Muscle of back (tissue), 13 donors: ENCODE measurements around the gene IL10RB. TPM values are rescaled to one million over a fixed set of nuclear protein-coding genes. Genes with fewer than 3 reads are reported as not detected.
"Not testable (repeated sequence)": the region's sequence is repeated elsewhere in the genome, so short reads cannot be mapped to it uniquely, and the experiment has no call there.

Experiments used
- DNase-seq, 3 donors: peaks; one replicate each; pipeline versions ENCODE4 v3.0.0 to v3.0.0-alpha.2; 2013
- long read RNA-seq, 9 donors: transcript quantifications; one replicate each; lab custom pipeline, GENCODE V29; 2026
- polyA plus RNA-seq, 10 donors: library from polyadenylated mRNA; unstranded; fragments of 120-200 nt; gene quantifications; one replicate each; pipeline ENCODE4 v1.2.1, GENCODE V29; 2013; ENCODE audit not compliant: insufficient read length in 10 of 10

The IL10RB gene
- 10 to 100 TPM; 14.9 to 24.8 (median 18.4) TPM for polyA plus RNA-seq
- long read RNA-seq, donor 1, transcript IL10RB-201 (7 exons, 1,963 nt): major isoform, 7 of 8 reads
- long read RNA-seq, donor 1, partial matches to known transcripts: 0 of 8 reads
- long read RNA-seq, donor 1, other reads (novel, unspliced or antisense): 0 of 8 reads
- long read RNA-seq, donor 2, transcript IL10RB-201 (7 exons, 1,963 nt): major isoform, 6 of 7 reads
- long read RNA-seq, donor 2, partial matches to known transcripts: 0 of 7 reads
- long read RNA-seq, donor 2, other reads (novel, unspliced or antisense): 0 of 7 reads
- long read RNA-seq, donor 3: 0 reads
- long read RNA-seq, donor 4, partial matches to known transcripts: 0 of 4 reads
- long read RNA-seq, donor 4, other reads (novel, unspliced or antisense): 0 of 4 reads
- long read RNA-seq, donor 5, transcript IL10RB-201 (7 exons, 1,963 nt): major isoform, 13 of 14 reads
- long read RNA-seq, donor 5, partial matches to known transcripts: 0 of 14 reads
- long read RNA-seq, donor 5, other reads (novel, unspliced or antisense): 0 of 14 reads
- long read RNA-seq, donor 6, transcript IL10RB-201 (7 exons, 1,963 nt): major isoform, 11 of 11 reads
- long read RNA-seq, donor 6, partial matches to known transcripts: 0 of 11 reads
- long read RNA-seq, donor 6, other reads (novel, unspliced or antisense): 0 of 11 reads
- long read RNA-seq, donor 7, partial matches to known transcripts: 0 of 6 reads
- long read RNA-seq, donor 7, other reads (novel, unspliced or antisense): 0 of 6 reads
- long read RNA-seq, donor 8, transcript IL10RB-201 (7 exons, 1,963 nt): major isoform, 9 of 9 reads
- long read RNA-seq, donor 8, partial matches to known transcripts: 0 of 9 reads
- long read RNA-seq, donor 8, other reads (novel, unspliced or antisense): 0 of 9 reads
- long read RNA-seq, donor 9, partial matches to known transcripts: 0 of 4 reads
- long read RNA-seq, donor 9, other reads (novel, unspliced or antisense): 0 of 4 reads

GRCh38 chr21:33266050-33266788 is at the start of gene IL10RB:
TSS of gene IL10RB (plus strand) at chr21:33266367. CDS start at chr21:33266466, 99 bp downstream.
- DNase-seq: peak; percentile 54 to 92 (median 80)

- no peak for DNase-seq
These were observed 49.0 kb upstream of the IL10RB start for GRCh38 chr21:33217138-33217520.

GRCh38 chr21:33219300-33219699 is 46.9 kb upstream of the IL10RB start:
- DNase-seq: no peak

GRCh38 chr21:33219954-33220353 is 46.2 kb upstream of the IL10RB start:
- no peak for DNase-seq

GRCh38 chr21:33225376-33225775 is 40.8 kb upstream of the IL10RB start:
- DNase-seq: not testable (repeated sequence)

GRCh38 chr21:33228455-33228854 is 37.7 kb upstream of the IL10RB start:
- no peak for DNase-seq

- peak in 1 of 3 donors; percentile 22 for DNase-seq
These were observed 36.9 kb upstream of the IL10RB start for GRCh38 chr21:33229099-33229783.

- peak; percentile 66 to 90 (median 77) for DNase-seq
These were observed 36.2 kb upstream of the IL10RB start, which contains the start of gene IFNAR2 for GRCh38 chr21:33229784-33230544. TSS of gene IFNAR2 (plus strand) at chr21:33229938. CDS start at chr21:33241923, 11,985 bp downstream.

GRCh38 chr21:33230545-33231324 is 35.4 kb upstream of the IL10RB start:
- peak; percentile 17 to 78 (median 51) for DNase-seq

- no peak for DNase-seq
These were observed 34.6 kb upstream of the IL10RB start for GRCh38 chr21:33231526-33231925.

- DNase-seq: no peak
These were observed 33.7 kb upstream of the IL10RB start for GRCh38 chr21:33232291-33233034.

- DNase-seq: no peak
These were observed 31.3 kb upstream of the IL10RB start for GRCh38 chr21:33234635-33235520.

GRCh38 chr21:33236013-33236686 is 30.0 kb upstream of the IL10RB start:
- DNase-seq: no peak

- DNase-seq: peak; percentile 18 to 53 (median 36)
These were observed 29.4 kb upstream of the IL10RB start for GRCh38 chr21:33236766-33237165.

- no peak for DNase-seq
These were observed 28.7 kb upstream of the IL10RB start for GRCh38 chr21:33237486-33237885.

- no peak for DNase-seq
These were observed 28.0 kb upstream of the IL10RB start for GRCh38 chr21:33238146-33238545.
